ENCODE results near the gene ULK4.

DNA sequence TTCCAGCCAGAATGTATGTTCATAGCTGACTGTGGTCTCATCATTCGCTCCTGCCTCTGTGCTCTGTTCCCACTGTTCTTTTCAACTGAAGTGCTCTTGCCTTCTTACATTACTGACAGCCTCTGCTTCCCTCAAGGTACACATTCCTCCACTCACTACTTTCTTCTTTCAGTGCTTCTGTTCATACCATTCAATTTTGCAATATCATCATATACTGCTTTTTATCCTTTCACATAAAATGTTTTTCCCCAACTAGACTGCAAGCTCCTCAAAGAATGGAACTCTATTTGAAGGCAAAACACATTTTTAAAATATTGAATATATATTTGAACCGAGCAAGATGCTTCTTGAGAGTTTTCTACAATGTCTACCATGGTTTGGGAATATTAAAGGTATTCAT is 471.5 kb downstream of the ULK4 start:
- TF ChIP-seq, protein P1, sequence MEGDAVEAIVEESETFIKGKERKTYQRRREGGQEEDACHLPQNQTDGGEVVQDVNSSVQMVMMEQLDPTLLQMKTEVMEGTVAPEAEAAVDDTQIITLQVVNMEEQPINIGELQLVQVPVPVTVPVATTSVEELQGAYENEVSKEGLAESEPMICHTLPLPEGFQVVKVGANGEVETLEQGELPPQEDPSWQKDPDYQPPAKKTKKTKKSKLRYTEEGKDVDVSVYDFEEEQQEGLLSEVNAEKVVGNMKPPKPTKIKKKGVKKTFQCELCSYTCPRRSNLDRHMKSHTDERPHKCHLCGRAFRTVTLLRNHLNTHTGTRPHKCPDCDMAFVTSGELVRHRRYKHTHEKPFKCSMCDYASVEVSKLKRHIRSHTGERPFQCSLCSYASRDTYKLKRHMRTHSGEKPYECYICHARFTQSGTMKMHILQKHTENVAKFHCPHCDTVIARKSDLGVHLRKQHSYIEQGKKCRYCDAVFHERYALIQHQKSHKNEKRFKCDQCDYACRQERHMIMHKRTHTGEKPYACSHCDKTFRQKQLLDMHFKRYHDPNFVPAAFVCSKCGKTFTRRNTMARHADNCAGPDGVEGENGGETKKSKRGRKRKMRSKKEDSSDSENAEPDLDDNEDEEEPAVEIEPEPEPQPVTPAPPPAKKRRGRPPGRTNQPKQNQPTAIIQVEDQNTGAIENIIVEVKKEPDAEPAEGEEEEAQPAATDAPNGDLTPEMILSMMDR (conservative IDR thresholded peaks at IDR 0.05; ENCODE audit: low read length) = no peak
- no peak for TF ChIP-seq EZH2phosphoT487 (IDR thresholded peaks at IDR 0.05; ENCODE audit: borderline replicate concordance)
